ENCODE results near the gene RAD51B.

GRCh38 chr14:68105816-68106215 is 286.2 kb downstream of the RAD51B start:
- TF ChIP-seq CTCF (conservative IDR thresholded peaks at IDR 0.05; ENCODE audit: low read depth, low read length) (no peak), EZH2phosphoT487 (IDR thresholded peaks at IDR 0.05; ENCODE audit: borderline replicate concordance, low read length) (no peak), EZH2 (IDR thresholded peaks at IDR 0.05; ENCODE audit: low read length, unreplicated experiment) (no peak)

All from PC-3 (cell line).